Heart right ventricle (tissue), 16 donors: ENCODE measurements around the gene CPA5. TPM values are rescaled to one million over a fixed set of nuclear protein-coding genes. Genes with fewer than 3 reads are reported as not detected.

ENCODE experiments used
- ATAC-seq, 8 donors: fragments of 200-7000 bp; cut with Tn5 transposase; one replicate each; pipeline ENCODE4 v1.9.1; 2020; ENCODE audit warnings: mild to moderate bottlenecking in 8 of 8, moderate library complexity in 8 of 8, moderate number of reproducible peaks in 1 of 8
- DNase-seq, 2 donors: peaks; one replicate each; pipeline ENCODE4 v3.0.0-alpha.2; 2020
- H3K27ac ChIP-seq, 10 donors: fragments of 200-600 bp; sonication (generic) in 2 of 10; one replicate each; pipeline versions ENCODE4 v1.5.0 to v1.8.0; 2020 to 2022; ENCODE audit warnings: mild to moderate bottlenecking in 3 of 10
- H3K27me3 ChIP-seq, 7 donors: fragments of 200-600 bp; one replicate each; pipeline ENCODE4 v1.8.0; 2021 to 2022; ENCODE audit warnings: mild to moderate bottlenecking in 2 of 7
- H3K36me3 ChIP-seq, 9 donors: fragments of 200-600 bp; sonication (generic) in 1 of 9; one replicate each; pipeline versions ENCODE4 v1.5.0 to v1.8.0; 2020 to 2022; ENCODE audit warnings: mild to moderate bottlenecking in 2 of 9
- H3K4me1 ChIP-seq, 9 donors: fragments of 200-600 bp; sonication (generic) in 1 of 9; one replicate each; pipeline versions ENCODE4 v1.5.0 to v1.8.0; 2020 to 2022; ENCODE audit warnings: mild to moderate bottlenecking in 4 of 9
- H3K4me3 ChIP-seq, 10 donors: fragments of 200-600 bp; sonication (generic) in 2 of 10; one replicate each; pipeline versions ENCODE4 v1.5.0 to v1.8.0; 2020 to 2022; ENCODE audit warnings: mild to moderate bottlenecking in 7 of 10, moderate library complexity in 2 of 10
- H3K9me3 ChIP-seq, 11 donors: fragments of 200-600 bp in 10 of 11; sonication (generic) in 2 of 11; one replicate each; pipeline versions ENCODE4 v1.5.0 to v1.8.0; 2013 to 2022; ENCODE audit warnings: mild to moderate bottlenecking in 2 of 11, control low read depth in 1 of 11, moderate library complexity in 1 of 11
- WGBS, 2 donors: extraction: QIAGEN DNeasy Blood & Tissue Kit; methylation state at CpG; one replicate each; pipeline ENCODE4 v1.1.7; 2013; ENCODE audit warnings: inconsistent platforms in 1 of 2; 5-methylcytosine and 5-hydroxymethylcytosine counted together
- intact Hi-C, 10 donors: fragments of 100-400 bp; cut with DNase I; formaldehyde crosslinking; loops; one replicate each; pipeline versions ENCODE4 v1.11.1 to v1.14.2; 2022
- polyA plus RNA-seq, 2 donors: library from polyadenylated mRNA; stranded (reverse); fragments of 200-250 nt; gene quantifications; one replicate each; pipeline ENCODE4 v1.2.3, GENCODE V29; 2013
- total RNA-seq, 10 donors: library from RNA; stranded (reverse); fragmentation: NEBNext Ultra II Directional in 3 of 10; extraction: Animal tissue kit (Norgen Biotek cat#: 25700) in 3 of 10; gene quantifications; one replicate each; pipeline versions ENCODE4 v1.2.1 to v1.2.4, GENCODE V29; 2021 to 2023
- TF ChIP-seq, protein P1 (sequence below), 9 donors: fragments of 200-600 bp; sonication (generic) in 2 of 9; IDR thresholded peaks; one replicate each; pipeline versions ENCODE4 v1.5.0 to v1.8.0; 2021 to 2022; ENCODE audit warnings: antibody characterized with exemption in 9 of 9, mild to moderate bottlenecking in 5 of 9, moderate library complexity in 1 of 9
- donor health status: Arrhythmogenic right ventricular cardiomyopathy.
- donor health status: ischemic (EF 13 %, LVEDD 7.1; RV severe dilation, severe dysfunction).
- donor health status: healthy with polysubstance abuse.
- donor health status: DM: no; HTN: yes; CAD: no.
- donor health status: DM: no; HTN: no; CAD: no.
- donor health status: ischemic (EF 25% LVEDD 6.9; RV normal size, moderate dysfunction).
- donor health status: ischemic (EF 25% LVEDD 5.7; RV mildly dilated, moderate dysfunction).
- donor health status: healthy.
- donor health status: DM: yes; HTN: yes; CAD: no.
- donor health status: Ischemic cardiomyopathy.
- donor health status: ischemic (EF 35%, LVEDD 5.7; RV mildly dilated, moderate dysfunction).
- donor health status: nonischemic (EF 11% LVEDD 7.7; RV severe dilation, severe dysfunction).
- donor health status: DM: yes; HTN: yes; CAD: no.
- donor health status: PGD.
- donor health status: ischemic (EF 29% LVEDD 5.4; RV normal size, mild dysfunction).
- donor health status: nonischemic (EF 23%, LVEDD 6.1; RV moderate dilation, normal function).

The CPA5 gene
- total and polyA plus RNA-seq, 12 donors: 0.06 TPM; not detected in 11

- DNase-seq: peak; percentile 38 to 68
- 43 to 51% methylated on average over 9 of the region's 9 CpGs for WGBS, 2 donors
- ATAC-seq: peak; percentile 48 to 86 (median 71)
Observed at GRCh38 chr7:130356121-130356875, 11.7 kb downstream of the CPA5 start.

GRCh38 chr7:130356876-130357611, 12.4 kb downstream of the CPA5 start:
- H3K27me3 ChIP-seq: no peaks in the 10 kb centered on the region
- intact Hi-C loops: loop anchor here in 2 of 10 donors (10.0 kb wide), 2 partner anchors 78 to 82 kb away; no protein-coding TSS in a partner anchor
- DNase-seq (no peak), ATAC-seq (peak in 7 of 8 donors; percentile 40 to 76 (median 63))
- 75 to 85% methylated on average over 16 of the region's 16 CpGs for WGBS, 2 donors
- H3K9me3 ChIP-seq: peaks cover 0 to 24% (median 10%) of the 10 kb centered on the region in 11 donors
- peak overlapping the region in 9 of 10 donors; percentile 18 to 88 (median 77) for H3K27ac ChIP-seq
- no peak overlapping the region for H3K4me3 ChIP-seq
- no peaks in the 10 kb centered on the region for H3K36me3 ChIP-seq
- peaks cover 0 to 29% (median 16%) of the 10 kb centered on the region in 9 donors for H3K4me1 ChIP-seq
- TF ChIP-seq, protein P1, sequence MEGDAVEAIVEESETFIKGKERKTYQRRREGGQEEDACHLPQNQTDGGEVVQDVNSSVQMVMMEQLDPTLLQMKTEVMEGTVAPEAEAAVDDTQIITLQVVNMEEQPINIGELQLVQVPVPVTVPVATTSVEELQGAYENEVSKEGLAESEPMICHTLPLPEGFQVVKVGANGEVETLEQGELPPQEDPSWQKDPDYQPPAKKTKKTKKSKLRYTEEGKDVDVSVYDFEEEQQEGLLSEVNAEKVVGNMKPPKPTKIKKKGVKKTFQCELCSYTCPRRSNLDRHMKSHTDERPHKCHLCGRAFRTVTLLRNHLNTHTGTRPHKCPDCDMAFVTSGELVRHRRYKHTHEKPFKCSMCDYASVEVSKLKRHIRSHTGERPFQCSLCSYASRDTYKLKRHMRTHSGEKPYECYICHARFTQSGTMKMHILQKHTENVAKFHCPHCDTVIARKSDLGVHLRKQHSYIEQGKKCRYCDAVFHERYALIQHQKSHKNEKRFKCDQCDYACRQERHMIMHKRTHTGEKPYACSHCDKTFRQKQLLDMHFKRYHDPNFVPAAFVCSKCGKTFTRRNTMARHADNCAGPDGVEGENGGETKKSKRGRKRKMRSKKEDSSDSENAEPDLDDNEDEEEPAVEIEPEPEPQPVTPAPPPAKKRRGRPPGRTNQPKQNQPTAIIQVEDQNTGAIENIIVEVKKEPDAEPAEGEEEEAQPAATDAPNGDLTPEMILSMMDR (IDR thresholded peaks at IDR 0.05): no peak

More at GRCh38 chr7:130356121-130356875, 11.7 kb downstream of the CPA5 start:
- Histone ChIP-seq H3K4me1 (peaks cover 0 to 36% (median 22%) of the 10 kb centered on the region in 9 donors), H3K27ac (peak overlapping the region in 9 of 10 donors; percentile 18 to 88 (median 77)), H3K36me3 (no peaks in the 10 kb centered on the region), H3K27me3 (no peaks in the 10 kb centered on the region), H3K9me3 (peaks cover 0 to 24% (median 10%) of the 10 kb centered on the region in 11 donors), H3K4me3 (no peak overlapping the region)
- intact Hi-C loops: loop anchor here in 2 of 10 donors (10.0 kb wide), 2 partner anchors 79 to 81 kb away; no protein-coding TSS in a partner anchor
- TF ChIP-seq, protein P1 (IDR thresholded peaks at IDR 0.05): no peak

GRCh38 chr7:130358471-130358870, 13.9 kb downstream of the CPA5 start:
- 93 to 99% methylated on average over 4 of the region's 4 CpGs for WGBS, 2 donors
- Histone ChIP-seq H3K36me3 (no peaks in the 10 kb centered on the region), H3K4me3 (no peak overlapping the region), H3K27me3 (no peaks in the 10 kb centered on the region), H3K4me1 (peaks cover 0 to 22% (median 13%) of the 10 kb centered on the region in 9 donors), H3K9me3 (peaks cover 0 to 24% (median 10%) of the 10 kb centered on the region in 11 donors), H3K27ac (no peak overlapping the region)
- DNase-seq: no peak
- TF ChIP-seq, protein P1 (IDR thresholded peaks at IDR 0.05): no peak
- intact Hi-C loops: loop anchor here in 2 of 10 donors (10.0 kb wide), 2 partner anchors 76 to 84 kb away; no protein-coding TSS in a partner anchor
- no peak for ATAC-seq

DNA sequence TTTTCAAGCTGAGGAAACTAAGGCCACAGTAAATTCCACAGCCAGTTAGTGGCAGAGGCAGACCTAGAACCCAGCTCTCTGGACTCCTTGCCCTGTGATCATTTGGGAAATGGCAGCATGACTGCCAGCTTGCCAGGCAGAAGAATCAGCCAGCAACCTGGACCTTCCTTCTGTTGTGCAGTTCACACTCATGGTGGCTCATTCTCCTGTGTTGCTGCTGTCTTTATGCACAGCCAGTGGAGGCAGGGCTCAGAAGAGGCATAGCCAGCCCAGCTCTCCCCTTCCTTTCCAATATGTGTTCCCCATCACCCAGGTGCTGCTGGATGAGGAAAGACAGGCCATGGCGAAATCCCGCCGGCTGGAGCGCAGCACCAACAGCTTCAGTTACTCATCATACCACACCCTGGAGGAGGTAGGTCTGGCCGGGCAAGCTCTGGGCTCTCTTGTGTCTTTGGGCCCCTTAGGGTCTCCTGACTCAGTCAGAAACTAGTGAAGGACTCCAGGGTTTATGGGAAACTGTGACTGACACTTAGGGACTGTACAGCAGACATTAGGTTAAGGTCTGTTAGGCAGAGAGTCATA, 14.8 kb downstream of the CPA5 start:
- ATAC-seq (no peak), DNase-seq (no peak)
- intact Hi-C loops: loop anchor here in 2 of 10 donors (10.0 kb wide), 2 partner anchors 75 to 85 kb away; no protein-coding TSS in a partner anchor
- Histone ChIP-seq H3K27ac (no peak overlapping the region), H3K36me3 (no peaks in the 10 kb centered on the region), H3K4me1 (peaks cover 0 to 22% (median 13%) of the 10 kb centered on the region in 9 donors), H3K9me3 (peaks cover 0 to 24% (median 10%) of the 10 kb centered on the region in 11 donors), H3K4me3 (no peak overlapping the region), H3K27me3 (no peaks in the 10 kb centered on the region)
- 96 to 97% methylated on average over 5 of the region's 5 CpGs for WGBS, 2 donors
- TF ChIP-seq, protein P1 (IDR thresholded peaks at IDR 0.05): no peak
